AG10803 (cell line): Measurements from ENCODE around the gene CNTNAP2.

Experiments
- DNase-seq: peaks from one replicate; pipeline ENCODE4 v3.0.0; 2010; ENCODE audit warnings: low read depth
- H3K4me3 ChIP-seq: 2 replicates; pipeline ENCODE4 v1.5.1; 2011; ENCODE audit warnings: mild to moderate bottlenecking, low read length, control low read depth
- CTCF ChIP-seq: conservative IDR thresholded peaks from 2 replicates; pipeline ENCODE4 v1.5.1; 2011; ENCODE audit warnings: mild to moderate bottlenecking, low read length, control low read depth, inconsistent platforms

Gene CNTNAP2

GRCh38 chr7:146492017-146492416 lies 375.4 kb downstream of the CNTNAP2 start:
- DNase-seq, result no peak
- no peak for TF ChIP-seq CTCF
- H3K4me3 ChIP-seq, result no peak overlapping the region

GRCh38 chr7:146494952-146495596 lies 378.5 kb downstream of the CNTNAP2 start:
- no peak for TF ChIP-seq CTCF
- H3K4me3 ChIP-seq, result no peak overlapping the region
- no peak for DNase-seq

- no peak for DNase-seq
- H3K4me3 ChIP-seq, result no peak overlapping the region
- TF ChIP-seq CTCF, result no peak
Observed at GRCh38 chr7:146496657-146497056, 380.1 kb downstream of the CNTNAP2 start.

- H3K4me3 ChIP-seq, result no peak overlapping the region
- TF ChIP-seq CTCF, result no peak
- no peak for DNase-seq
Observed at GRCh38 chr7:146499970-146500369, 383.4 kb downstream of the CNTNAP2 start.

GRCh38 chr7:146503844-146504243 lies 387.2 kb downstream of the CNTNAP2 start:
- no peak for TF ChIP-seq CTCF
- no peak overlapping the region for H3K4me3 ChIP-seq
- DNase-seq, result no peak

- no peak overlapping the region for H3K4me3 ChIP-seq
- no peak for DNase-seq
- TF ChIP-seq CTCF, result no peak
Observed at GRCh38 chr7:146510088-146510680, 393.6 kb downstream of the CNTNAP2 start.

- TF ChIP-seq CTCF, result no peak
- H3K4me3 ChIP-seq, result no peak overlapping the region
- DNase-seq, result no peak
Observed at GRCh38 chr7:146514304-146514703, 397.7 kb downstream of the CNTNAP2 start.
